AG09319 (cell line): Measurements from ENCODE around the gene DNAJC5G.

Experiments used
- DNase-seq: peaks from one replicate; pipeline ENCODE4 v3.0.0-alpha.2; 2010; ENCODE audit warnings: low read depth; ENCODE audit errors: extremely low read depth
- CTCF ChIP-seq: IDR thresholded peaks from 2 replicates; pipeline ENCODE4 v1.5.1; 2011; ENCODE audit warnings: low read depth, mild to moderate bottlenecking, inconsistent platforms, low read length, moderate library complexity

DNAJC5G gene

GRCh38 chr2:27275211-27276150 lies at the start of gene DNAJC5G:
DNAJC5G (plus strand) TSS chr2:27275433; CDS start chr2:27276729, 1,296 bp downstream.
- no peak for DNase-seq
- no peak for TF ChIP-seq CTCF

- TF ChIP-seq CTCF, result no peak
- no peak for DNase-seq
These were observed 49.7 kb upstream of the DNAJC5G start for GRCh38 chr2:27225526-27225925.

GRCh38 chr2:27227501-27227900 lies 47.7 kb upstream of the DNAJC5G start:
- no peak for TF ChIP-seq CTCF

GRCh38 chr2:27231921-27232320 lies 43.3 kb upstream of the DNAJC5G start:
- TF ChIP-seq CTCF, result no peak

More at GRCh38 chr2:27227501-27227900, 47.7 kb upstream of the DNAJC5G start:
- DNase-seq, result no peak

GRCh38 chr2:27233341-27233740 lies 41.9 kb upstream of the DNAJC5G start:
- TF ChIP-seq CTCF, result no peak
- no peak for DNase-seq

More at GRCh38 chr2:27231921-27232320, 43.3 kb upstream of the DNAJC5G start:
- DNase-seq, result no peak

GRCh38 chr2:27236136-27236535 lies 39.1 kb upstream of the DNAJC5G start:
- no peak for TF ChIP-seq CTCF
- DNase-seq, result no peak

- DNase-seq, result no peak
- TF ChIP-seq CTCF, result no peak
These were observed 38.6 kb upstream of the DNAJC5G start for GRCh38 chr2:27236626-27237025.
